Endodermal cell (in vitro differentiated cells): ENCODE results near the gene RNF126. TPM values are rescaled to one million over a fixed set of nuclear protein-coding genes. Genes with fewer than 3 reads are reported as not detected.
"Not testable (repeated sequence)": the region's sequence is repeated elsewhere in the genome, so short reads cannot be mapped to it uniquely, and the experiment has no call there.

Experiments
- DNase-seq: peaks from one replicate; pipeline ENCODE4 v3.0.0-alpha.2; 2017
- H3K27ac ChIP-seq: 2 replicates; pipeline ENCODE4 v1.5.1; 2013; ENCODE audit warnings: mild to moderate bottlenecking, low read depth, low read length, moderate library complexity
- H3K27me3 ChIP-seq: 2 replicates; pipeline ENCODE4 v1.6.1; 2013; ENCODE audit warnings: mild to moderate bottlenecking, low read length, moderate library complexity; ENCODE audit not compliant: insufficient read depth, control insufficient read depth, poor library complexity, severe bottlenecking
- H3K36me3 ChIP-seq: 2 replicates; pipeline ENCODE4 v1.7.0; 2013; ENCODE audit warnings: mild to moderate bottlenecking, low read length, moderate library complexity; ENCODE audit not compliant: control insufficient read depth, insufficient read depth
- H3K4me1 ChIP-seq: one replicate; pipeline ENCODE4 v1.7.0; 2013; ENCODE audit warnings: low read length; ENCODE audit not compliant: control insufficient read depth, insufficient read depth
- H3K4me3 ChIP-seq: 2 replicates; pipeline ENCODE4 v1.5.1; 2013; ENCODE audit warnings: mild to moderate bottlenecking, low read length, moderate library complexity
- H3K9ac ChIP-seq: 2 replicates; pipeline ENCODE4 v1.6.1; 2013; ENCODE audit warnings: mild to moderate bottlenecking, low read length, moderate library complexity; ENCODE audit not compliant: poor library complexity, severe bottlenecking; ENCODE audit errors: extremely low read depth
- H3K9me3 ChIP-seq: 2 replicates; pipeline ENCODE4 v1.6.1; 2013; ENCODE audit warnings: mild to moderate bottlenecking, low read length, moderate library complexity; ENCODE audit not compliant: control insufficient read depth
- H3K27ac Mint-ChIP-seq: 2 replicates; pipeline ENCODE4 v1.8.0; 2020; ENCODE audit warnings: mixed read lengths
- H3K27me3 Mint-ChIP-seq: 2 replicates; pipeline ENCODE4 v1.8.0; 2021; ENCODE audit warnings: mild to moderate bottlenecking, mixed read lengths; ENCODE audit not compliant: insufficient read depth
- H3K36me3 Mint-ChIP-seq: 2 replicates; pipeline ENCODE4 v1.8.0; 2020; ENCODE audit warnings: low read depth, mixed read lengths
- H3K4me1 Mint-ChIP-seq: 2 replicates; pipeline ENCODE4 v1.8.0; 2020; ENCODE audit warnings: mixed read lengths
- H3K4me3 Mint-ChIP-seq: 2 replicates; pipeline ENCODE4 v1.8.0; 2020; ENCODE audit warnings: mild to moderate bottlenecking, moderate library complexity, mixed read lengths
- H3K9me3 Mint-ChIP-seq: 2 replicates; pipeline ENCODE4 v1.8.0; 2020; ENCODE audit warnings: mild to moderate bottlenecking, mixed read lengths
- WGBS, 2 experiments: methylation state at CpG; one replicate each; pipeline versions ENCODE4 v1.1.5 to v1.1.7; 2013; ENCODE audit warnings: missing lambda C conversion rate in 2 of 2, mixed read lengths in 1 of 2; ENCODE audit not compliant: insufficient coverage in 1 of 2, insufficient read length in 1 of 2; 5-methylcytosine and 5-hydroxymethylcytosine counted together
- total RNA-seq, 2 donors: library from RNA; stranded (reverse); fragmentation: NEBNext Ultra II Directional in 1 of 2; extraction: Animal tissue kit (Norgen Biotek cat#: 25700) in 1 of 2; gene quantifications; 2 replicates in 1 of 2; 3 replicates in 1 of 2; pipeline ENCODE4 v1.2.1, GENCODE V29; 2021
- TF ChIP-seq, protein P1 (sequence below): fragments of 200-600 bp; sonication (generic); conservative IDR thresholded peaks from 2 replicates; pipeline ENCODE4 v1.5.0; 2021; ENCODE audit warnings: antibody characterized with exemption, mild to moderate bottlenecking

Gene RNF126
- total RNA-seq, 2 donors from 2014 or later, result 49.1 to 66.4 TPM

DNA sequence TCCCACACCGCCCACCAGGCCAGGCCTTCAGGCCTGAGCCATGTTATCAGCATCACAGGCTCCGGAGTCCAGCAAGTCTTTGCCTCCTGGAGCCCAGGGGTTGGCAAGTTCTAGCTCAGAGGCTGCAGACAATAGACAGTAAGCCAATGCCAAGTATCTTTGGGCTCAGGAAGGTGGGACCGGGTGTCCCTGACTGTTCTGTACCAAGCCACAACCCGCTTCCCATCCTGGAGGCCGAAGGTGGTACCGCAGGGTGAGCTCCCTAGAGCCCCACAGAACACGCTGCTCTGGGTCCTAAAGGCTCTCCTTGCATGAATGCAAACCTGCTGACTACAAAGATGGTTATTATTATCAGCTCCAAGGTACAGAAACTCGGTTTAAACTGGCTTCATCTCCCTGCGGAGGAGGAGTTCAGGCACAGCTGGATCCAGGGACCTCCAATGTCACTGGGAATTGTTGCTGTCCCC, 7.6 kb upstream of the RNF126 start:
- H3K4me1 Mint-ChIP-seq, result peaks cover 3% of the 10 kb centered on the region
- peaks cover 19% of the 10 kb centered on the region for H3K9me3 Mint-ChIP-seq
- no peak overlapping the region for H3K4me3 Mint-ChIP-seq

DNA sequence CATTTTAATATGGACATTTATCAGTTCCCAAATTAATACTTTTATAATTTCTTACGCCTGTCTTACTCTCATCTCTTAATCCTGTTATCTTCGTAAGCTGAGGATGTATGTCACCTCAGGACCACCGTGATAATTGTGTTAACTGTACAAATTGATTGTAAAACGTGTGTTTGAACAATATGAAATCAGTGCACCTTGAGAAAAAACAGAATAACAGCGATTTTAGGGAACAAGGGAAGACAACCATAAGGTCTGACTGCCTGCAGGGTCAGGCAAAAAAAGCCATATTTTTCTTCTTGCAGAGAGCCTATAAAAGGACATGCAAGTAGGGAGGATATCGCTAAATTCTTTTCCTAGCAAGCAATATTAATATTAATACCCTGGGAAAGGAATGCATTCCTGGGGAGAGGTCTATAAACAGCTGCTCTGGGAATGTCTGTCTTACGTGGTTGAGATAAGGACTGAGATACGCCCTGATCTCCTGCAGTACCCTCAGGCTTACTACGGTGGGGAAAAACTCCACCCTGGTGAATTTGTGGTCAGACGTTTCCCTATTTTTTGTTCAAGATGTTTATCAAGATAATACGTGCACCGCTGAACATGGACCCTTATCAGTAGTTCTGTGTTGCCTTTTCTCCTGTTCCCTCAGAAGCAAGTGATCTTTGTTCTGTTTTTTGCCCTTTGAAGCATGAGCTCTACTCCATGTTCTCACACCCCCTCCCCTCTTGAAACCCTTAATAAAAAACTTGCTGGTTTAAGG, 5.8 kb upstream of the RNF126 start:
- H3K27me3 ChIP-seq, H3K4me3 Mint-ChIP-seq, H3K27ac ChIP-seq, H3K4me1 Mint-ChIP-seq, H3K4me1 ChIP-seq, H3K36me3 ChIP-seq, DNase-seq, H3K9ac ChIP-seq, H3K27ac Mint-ChIP-seq, H3K4me3 ChIP-seq, H3K36me3 Mint-ChIP-seq, H3K9me3 ChIP-seq: not testable (repeated sequence)
- Mint-ChIP-seq H3K27me3 (peaks cover 22% of the 10 kb centered on the region), H3K9me3 (peaks cover 22% of the 10 kb centered on the region)
- 81 to 84% methylated on average over 10 to 12 of the region's 12 CpGs for WGBS, 2 experiments

More for the DNA sequence above, 7.6 kb upstream of the RNF126 start:
- no peak overlapping the region for H3K27ac Mint-ChIP-seq
- Histone ChIP-seq H3K4me1 (no peaks in the 10 kb centered on the region), H3K9ac (no peak overlapping the region), H3K9me3 (peaks cover 6% of the 10 kb centered on the region), H3K27me3 (peaks cover 6% of the 10 kb centered on the region), H3K27ac (no peak overlapping the region), H3K36me3 (no peaks in the 10 kb centered on the region), H3K4me3 (no peak overlapping the region)
- TF ChIP-seq, protein P1, sequence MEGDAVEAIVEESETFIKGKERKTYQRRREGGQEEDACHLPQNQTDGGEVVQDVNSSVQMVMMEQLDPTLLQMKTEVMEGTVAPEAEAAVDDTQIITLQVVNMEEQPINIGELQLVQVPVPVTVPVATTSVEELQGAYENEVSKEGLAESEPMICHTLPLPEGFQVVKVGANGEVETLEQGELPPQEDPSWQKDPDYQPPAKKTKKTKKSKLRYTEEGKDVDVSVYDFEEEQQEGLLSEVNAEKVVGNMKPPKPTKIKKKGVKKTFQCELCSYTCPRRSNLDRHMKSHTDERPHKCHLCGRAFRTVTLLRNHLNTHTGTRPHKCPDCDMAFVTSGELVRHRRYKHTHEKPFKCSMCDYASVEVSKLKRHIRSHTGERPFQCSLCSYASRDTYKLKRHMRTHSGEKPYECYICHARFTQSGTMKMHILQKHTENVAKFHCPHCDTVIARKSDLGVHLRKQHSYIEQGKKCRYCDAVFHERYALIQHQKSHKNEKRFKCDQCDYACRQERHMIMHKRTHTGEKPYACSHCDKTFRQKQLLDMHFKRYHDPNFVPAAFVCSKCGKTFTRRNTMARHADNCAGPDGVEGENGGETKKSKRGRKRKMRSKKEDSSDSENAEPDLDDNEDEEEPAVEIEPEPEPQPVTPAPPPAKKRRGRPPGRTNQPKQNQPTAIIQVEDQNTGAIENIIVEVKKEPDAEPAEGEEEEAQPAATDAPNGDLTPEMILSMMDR, result peak; percentile 59
- H3K27me3 Mint-ChIP-seq, result peaks cover 29% of the 10 kb centered on the region
- peak; percentile 82 for DNase-seq
- 68 to 78% methylated on average over 9 of the region's 9 CpGs for WGBS, 2 experiments
- no peaks in the 10 kb centered on the region for H3K36me3 Mint-ChIP-seq

DNA sequence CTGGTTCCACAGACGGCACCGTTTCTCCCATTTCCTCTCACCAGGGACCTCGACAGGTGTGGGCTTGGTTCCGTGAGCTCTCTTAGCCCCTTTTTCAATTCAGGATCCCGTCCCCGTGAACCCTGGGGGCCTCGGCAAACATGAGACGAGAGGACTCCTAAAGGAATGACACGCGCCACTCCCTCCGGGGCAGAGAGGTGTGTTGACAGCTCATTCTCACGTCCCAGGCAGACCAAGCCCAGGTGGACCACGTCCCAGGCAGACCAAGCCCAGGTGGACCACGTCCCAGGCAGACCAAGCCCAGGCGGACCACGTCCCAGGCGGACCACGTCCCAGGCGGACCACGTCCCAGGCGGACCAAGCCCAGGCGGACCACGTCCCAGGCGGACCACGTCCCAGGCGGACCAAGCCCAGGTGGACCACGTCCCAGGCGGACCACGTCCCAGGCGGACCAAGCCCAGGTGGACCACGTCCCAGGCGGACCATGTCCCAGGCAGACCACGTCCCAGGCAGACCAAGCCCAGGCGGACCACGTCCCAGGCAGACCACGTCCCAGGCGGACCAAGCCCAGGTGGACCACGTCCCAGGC, 4.1 kb upstream of the RNF126 start:
- DNase-seq, H3K27ac ChIP-seq, H3K27me3 ChIP-seq, H3K36me3 Mint-ChIP-seq, H3K27ac Mint-ChIP-seq, H3K4me1 Mint-ChIP-seq, H3K9ac ChIP-seq, H3K9me3 ChIP-seq, H3K4me3 ChIP-seq, H3K4me3 Mint-ChIP-seq, H3K36me3 ChIP-seq, H3K4me1 ChIP-seq: not testable (repeated sequence)
- 89 to 91% methylated on average over 29 to 36 of the region's 38 CpGs for WGBS, 2 experiments
- Mint-ChIP-seq H3K27me3 (peaks cover 17% of the 10 kb centered on the region), H3K9me3 (peaks cover 26% of the 10 kb centered on the region)

DNA sequence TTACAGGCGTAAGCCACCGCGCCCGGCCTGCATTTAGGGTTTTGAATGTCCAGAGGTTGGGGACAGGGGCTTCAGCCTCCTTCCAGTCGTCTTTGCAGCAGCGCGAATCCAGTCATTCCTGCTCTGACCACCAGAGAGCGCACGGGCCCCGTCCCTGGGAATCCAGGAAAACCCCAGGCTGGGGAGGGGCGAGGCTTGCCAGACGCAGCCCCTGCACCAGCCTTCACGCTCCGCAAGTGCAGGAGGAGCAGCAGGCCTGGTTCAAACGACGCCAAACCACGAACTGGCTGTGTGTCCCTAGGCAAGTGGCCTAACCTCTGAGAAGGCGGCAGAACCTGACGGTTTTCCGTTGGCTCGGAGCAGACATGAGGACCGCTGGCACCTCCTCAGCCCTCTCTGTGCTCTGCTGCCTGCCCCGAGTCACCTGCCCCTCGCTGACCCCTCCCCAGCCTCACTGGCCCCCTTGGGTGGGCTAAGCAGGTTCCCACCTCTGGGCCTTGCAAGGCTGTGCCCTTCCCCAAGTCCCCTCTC, 2.0 kb upstream of the RNF126 start:
- Histone ChIP-seq H3K4me1 (no peaks in the 10 kb centered on the region), H3K27ac (no peak overlapping the region), H3K36me3 (no peaks in the 10 kb centered on the region), H3K4me3 (no peak overlapping the region), H3K9ac (no peak overlapping the region), H3K27me3 (no peaks in the 10 kb centered on the region), H3K9me3 (peaks cover 6% of the 10 kb centered on the region)
- Mint-ChIP-seq H3K4me3 (peak overlapping the region; percentile 68), H3K27me3 (peaks cover 17% of the 10 kb centered on the region), H3K9me3 (peaks cover 26% of the 10 kb centered on the region), H3K4me1 (peaks cover 17% of the 10 kb centered on the region), H3K36me3 (no peaks in the 10 kb centered on the region), H3K27ac (no peak overlapping the region)
- 4 to 19% methylated on average over 16 to 24 of the region's 24 CpGs for WGBS, 2 experiments
- peak; percentile 98 for DNase-seq
- TF ChIP-seq, protein P1, result peak; percentile 96
